Kidney (tissue), 14 donors: ENCODE measurements around the gene TBC1D23. TPM values are rescaled to one million over a fixed set of nuclear protein-coding genes. Genes with fewer than 3 reads are reported as not detected.

Experiments
- DNase-seq, 5 donors: peaks; one replicate each; pipeline ENCODE4 v3.0.0-alpha.2; 2013 to 2020
- FAIRE-seq: peaks from 2 replicates; lab custom pipeline; 2012; peaks lifted over from hg19 to GRCh38; lab: Jason Lieb, UNC
- H3K27ac ChIP-seq, 2 donors: one replicate each; pipeline ENCODE4 v1.7.0; 2013; ENCODE audit warnings: low read depth in 2 of 2, low read length in 2 of 2, inconsistent platforms in 1 of 2
- H3K27me3 ChIP-seq: one replicate; pipeline ENCODE4 v1.7.1; 2013; ENCODE audit warnings: low read length, inconsistent platforms; ENCODE audit not compliant: control insufficient read depth, insufficient read depth
- H3K36me3 ChIP-seq, 3 donors: one replicate each; pipeline versions ENCODE4 v1.7.0 to v1.7.1; 2013; ENCODE audit warnings: low read length in 3 of 3, control low read depth in 1 of 3, inconsistent platforms in 1 of 3; ENCODE audit not compliant: insufficient read depth in 3 of 3, control insufficient read depth in 2 of 3
- H3K4me1 ChIP-seq, 3 donors: one replicate each; pipeline versions ENCODE4 v1.7.0 to v1.7.1; 2013; ENCODE audit warnings: low read length in 3 of 3, inconsistent platforms in 1 of 3, low read depth in 1 of 3; ENCODE audit not compliant: control insufficient read depth in 2 of 3, insufficient read depth in 2 of 3
- H3K4me3 ChIP-seq, 3 donors: one replicate each; pipeline versions ENCODE4 v1.7.0 to v1.8.1; 2013; ENCODE audit warnings: low read length in 3 of 3, control low read depth in 1 of 3, inconsistent platforms in 1 of 3
- H3K9ac ChIP-seq, 3 donors: one replicate each; pipeline versions ENCODE4 v1.7.0 to v1.7.1; 2013; ENCODE audit warnings: low read length in 3 of 3, control low read depth in 1 of 3, inconsistent platforms in 1 of 3
- H3K9me3 ChIP-seq, 3 donors: one replicate each; pipeline versions ENCODE4 v1.7.0 to v1.7.1; 2013; ENCODE audit warnings: low read length in 3 of 3, control low read depth in 1 of 3, inconsistent platforms in 1 of 3; ENCODE audit not compliant: control insufficient read depth in 2 of 3, insufficient read depth in 1 of 3
- CTCF ChIP-seq: IDR thresholded peaks from 3 replicates; pipeline ENCODE4 v1.5.1; 2012; ENCODE audit warnings: mild to moderate bottlenecking, moderate library complexity, borderline replicate concordance; ENCODE audit not compliant: insufficient read depth; ENCODE audit errors: extremely low read depth
- intact Hi-C: fragments of 100-400 bp; cut with DNase I; formaldehyde crosslinking; loops from one replicate; pipeline ENCODE4 v1.11.1; 2022
- polyA plus RNA-seq: library from polyadenylated mRNA; stranded (reverse); fragments of 350-450 nt; fragmentation: Illumina TruSeq; extraction: RNeasy Lipid Tissue Mini Kit (QIAGEN cat#74804); gene quantifications from one replicate; pipeline ENCODE4 v1.2.3, GENCODE V29; 2014; ENCODE audit warnings: low read depth, low replicate concordance; ENCODE audit not compliant: insufficient read depth
- total RNA-seq: library from RNA; stranded (reverse); fragmentation: NEBNext Ultra II Directional; extraction: Animal tissue kit (Norgen Biotek cat#: 25700); gene quantifications from one replicate; pipeline ENCODE4 v1.2.1, GENCODE V29; 2021
- donor health status: control.
- donor health status: control.
- donor health status: control.
- donor health status: control.
- donor health status: control.
- donor health status: DM: yes; HTN: yes; CAD: no.
- donor health status: Normal renal cell carcinoma (clear cell type).

TBC1D23 gene
- total and polyA plus RNA-seq, 2 donors from 2014 or later = 18.0 to 46.9 TPM

DNA sequence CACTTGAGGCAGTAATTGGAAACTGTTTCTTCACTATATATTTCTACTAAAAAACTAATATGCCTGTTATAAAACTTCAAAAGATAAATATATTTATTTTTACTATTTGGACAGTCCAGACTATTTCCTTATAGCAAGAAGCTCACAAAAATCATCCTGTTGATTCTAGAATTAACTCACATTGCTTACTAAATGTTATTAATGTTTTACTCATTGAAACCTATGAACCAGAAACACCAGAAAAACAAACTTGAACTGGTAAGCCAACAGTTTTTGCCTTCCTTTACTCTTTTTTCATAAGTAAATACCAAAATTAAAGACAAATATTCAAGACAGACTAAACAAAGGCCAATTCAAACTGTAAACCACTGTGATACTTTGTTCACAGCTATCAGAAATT, 113.7 kb downstream of the TBC1D23 start:
- peak overlapping the region in 1 of 3 donors; percentile 18 for H3K4me3 ChIP-seq
- H3K36me3 ChIP-seq = peaks cover 16 to 34% (median 19%) of the 10 kb centered on the region in 3 donors
- H3K27ac ChIP-seq = peak overlapping the region; percentile 34 to 51
- FAIRE-seq (peak; percentile 90), DNase-seq (no peak)
- intact Hi-C loops = no loop called here
- no peak overlapping the region for H3K9ac ChIP-seq
- no peaks in the 10 kb centered on the region for H3K27me3 ChIP-seq
- peaks cover 0 to 14% (median 0%) of the 10 kb centered on the region in 3 donors for H3K4me1 ChIP-seq
- no peaks in the 10 kb centered on the region for H3K9me3 ChIP-seq
- no peak for TF ChIP-seq CTCF

Other genes with a start within 250 kb of the TBC1D23 start
- 25.5 TPM for gene FILIP1L, start 146.5 kb upstream of the TBC1D23 start, total RNA-seq
- 5.5 TPM for gene FILIP1L, start 146.5 kb upstream of the TBC1D23 start, polyA plus RNA-seq
- gene NIT2, start 73.8 kb downstream of the TBC1D23 start, total RNA-seq = 57.5 TPM
- gene NIT2, start 73.8 kb downstream of the TBC1D23 start, polyA plus RNA-seq = 180 TPM
- 42.7 TPM for gene TOMM70, start 140.1 kb downstream of the TBC1D23 start, total RNA-seq
- gene TOMM70, start 140.1 kb downstream of the TBC1D23 start, polyA plus RNA-seq = 27.6 TPM
- gene LNP1, start 140.5 kb downstream of the TBC1D23 start, total RNA-seq = 4.4 TPM
- gene LNP1, start 140.5 kb downstream of the TBC1D23 start, polyA plus RNA-seq = 1.7 TPM
- gene TMEM45A, start 231.6 kb downstream of the TBC1D23 start, total RNA-seq = 3.4 TPM
- 4.6 TPM for gene TMEM45A, start 231.6 kb downstream of the TBC1D23 start, polyA plus RNA-seq